RKO (cell line): ENCODE data around the gene EGLN2.
"Not testable (repeated sequence)": the region's sequence is repeated elsewhere in the genome, so short reads cannot be mapped to it uniquely, and the experiment has no call there.

Source experiments
- DNase-seq: peaks from one replicate; pipeline ENCODE4 v3.0.0-alpha.2; 2016; ENCODE audit warnings: low spot score

The EGLN2 gene

GRCh38 chr19:40802300-40803169, 3.5 kb downstream of the EGLN2 start:
- DNase-seq, result no peak

- no peak for DNase-seq
Observed at GRCh38 chr19:40803170-40803856, 4.3 kb downstream of the EGLN2 start.

GRCh38 chr19:40803857-40804782, 5.1 kb downstream of the EGLN2 start:
- no peak for DNase-seq

GRCh38 chr19:40804783-40805242, 5.8 kb downstream of the EGLN2 start:
- DNase-seq, result no peak

- no peak for DNase-seq
Observed at GRCh38 chr19:40805258-40805868, 6.4 kb downstream of the EGLN2 start.

- no peak for DNase-seq
Observed at GRCh38 chr19:40806423-40807146, 7.6 kb downstream of the EGLN2 start.

GRCh38 chr19:40807147-40808020, 8.4 kb downstream of the EGLN2 start:
- DNase-seq, result no peak

- no peak for DNase-seq
Observed at GRCh38 chr19:40808021-40808325, 9.0 kb downstream of the EGLN2 start.

GRCh38 chr19:40808497-40808896, 9.5 kb downstream of the EGLN2 start:
- no peak for DNase-seq

GRCh38 chr19:40809358-40810086, 10.5 kb downstream of the EGLN2 start:
- no peak for DNase-seq

GRCh38 chr19:40810160-40810559, 11.2 kb downstream of the EGLN2 start:
- no peak for DNase-seq

GRCh38 chr19:40810649-40811408, 11.8 kb downstream of the EGLN2 start:
- peak; percentile 63 for DNase-seq

- DNase-seq, result no peak
Observed at GRCh38 chr19:40811478-40812341, 12.7 kb downstream of the EGLN2 start.

- not testable (repeated sequence) for DNase-seq
Observed at GRCh38 chr19:40812571-40812970, 13.6 kb downstream of the EGLN2 start.

GRCh38 chr19:40813182-40813581, 14.2 kb downstream of the EGLN2 start:
- DNase-seq, result no peak

GRCh38 chr19:40815223-40815622, 16.2 kb downstream of the EGLN2 start:
- no peak for DNase-seq

- DNase-seq, result peak; percentile 65
Observed at GRCh38 chr19:40818480-40819399, 19.7 kb downstream of the EGLN2 start.
